ENCODE results near the gene BMPR1A. TPM values are rescaled to one million over a fixed set of nuclear protein-coding genes. Genes with fewer than 3 reads are reported as not detected.
A peak's percentile ranks its signal among the peaks of the same experiment; 100 is the strongest.

Gene BMPR1A
- total and polyA plus RNA-seq, 4 donors = 3.8 to 66.2 (median 19.7) TPM

- DNase-seq (no peak), ATAC-seq (ENCODE audit: insufficient read depth, low FRiP score) (no peak)
- no peak overlapping the region for H3K27ac ChIP-seq (ENCODE audit: low read depth in 1 of 2, low read length in 1 of 2)
- TF ChIP-seq CTCF (IDR thresholded peaks at IDR 0.05; ENCODE audit: control extremely low read depth, extremely low read depth) = no peak
- 87 to 92% methylated on average over 7 of the region's 7 CpGs for WGBS, 2 donors
- H3K4me1 ChIP-seq (ENCODE audit: control insufficient read depth in 5 of 5, insufficient read depth in 5 of 5, low read length in 5 of 5) = peaks cover 0 to 13% (median 4%) of the 10 kb centered on the region in 5 donors
- no peaks in the 10 kb centered on the region for H3K27me3 ChIP-seq (ENCODE audit: control insufficient read depth in 3 of 3, insufficient read depth in 3 of 3, low read length in 2 of 3)
- peaks cover 0 to 3% (median 0%) of the 10 kb centered on the region in 4 donors for H3K36me3 ChIP-seq (ENCODE audit: control insufficient read depth in 4 of 4, insufficient read depth in 4 of 4, low read length in 4 of 4)
- no peak overlapping the region for H3K4me3 ChIP-seq
- no peaks in the 10 kb centered on the region for H3K9me3 ChIP-seq (ENCODE audit: control insufficient read depth in 4 of 4, insufficient read depth in 3 of 4, low read length in 3 of 4)
- no peak overlapping the region for H3K9ac ChIP-seq (ENCODE audit: insufficient read depth in 1 of 2, low read length in 2 of 2)
Observed at GRCh38 chr10:86827639-86828038, 71.2 kb downstream of the BMPR1A start.

GRCh38 chr10:86828145-86828544 lies 71.7 kb downstream of the BMPR1A start:
- TF ChIP-seq CTCF (IDR thresholded peaks at IDR 0.05; ENCODE audit: control extremely low read depth, extremely low read depth) = no peak
- DNase-seq (no peak), ATAC-seq (ENCODE audit: insufficient read depth, low FRiP score) (no peak)
- 83 to 87% methylated on average over 5 of the region's 5 CpGs for WGBS, 2 donors
- Histone ChIP-seq H3K9ac (ENCODE audit: insufficient read depth in 1 of 2, low read length in 2 of 2) (no peak overlapping the region), H3K9me3 (ENCODE audit: control insufficient read depth in 4 of 4, insufficient read depth in 3 of 4, low read length in 3 of 4) (no peaks in the 10 kb centered on the region), H3K36me3 (ENCODE audit: control insufficient read depth in 4 of 4, insufficient read depth in 4 of 4, low read length in 4 of 4) (peaks cover 0 to 3% (median 0%) of the 10 kb centered on the region in 4 donors), H3K4me1 (ENCODE audit: control insufficient read depth in 5 of 5, insufficient read depth in 5 of 5, low read length in 5 of 5) (peaks cover 0 to 14% (median 4%) of the 10 kb centered on the region in 5 donors), H3K27ac (ENCODE audit: low read depth in 1 of 2, low read length in 1 of 2) (no peak overlapping the region), H3K4me3 (no peak overlapping the region), H3K27me3 (ENCODE audit: control insufficient read depth in 3 of 3, insufficient read depth in 3 of 3, low read length in 2 of 3) (no peaks in the 10 kb centered on the region)

- Histone ChIP-seq H3K36me3 (ENCODE audit: control insufficient read depth in 4 of 4, insufficient read depth in 4 of 4, low read length in 4 of 4) (peaks cover 0 to 3% (median 0%) of the 10 kb centered on the region in 4 donors), H3K27me3 (ENCODE audit: control insufficient read depth in 3 of 3, insufficient read depth in 3 of 3, low read length in 2 of 3) (no peaks in the 10 kb centered on the region), H3K9me3 (ENCODE audit: control insufficient read depth in 4 of 4, insufficient read depth in 3 of 4, low read length in 3 of 4) (no peaks in the 10 kb centered on the region), H3K4me3 (no peak overlapping the region), H3K27ac (ENCODE audit: low read depth in 1 of 2, low read length in 1 of 2) (no peak overlapping the region), H3K4me1 (ENCODE audit: control insufficient read depth in 5 of 5, insufficient read depth in 5 of 5, low read length in 5 of 5) (peaks cover 0 to 18% (median 5%) of the 10 kb centered on the region in 5 donors), H3K9ac (ENCODE audit: insufficient read depth in 1 of 2, low read length in 2 of 2) (no peak overlapping the region)
- 73 to 78% methylated on average over 2 of the region's 2 CpGs for whole genome bisulfite sequencing, 2 donors
- no peak for ATAC-seq (ENCODE audit: insufficient read depth, low FRiP score)
- TF ChIP-seq CTCF (IDR thresholded peaks at IDR 0.05; ENCODE audit: control extremely low read depth, extremely low read depth) = no peak
- no peak for DNase-seq
Observed at GRCh38 chr10:86829472-86829871, 73.1 kb downstream of the BMPR1A start.

- H3K4me1 ChIP-seq (ENCODE audit: control insufficient read depth in 5 of 5, insufficient read depth in 5 of 5, low read length in 5 of 5) = peaks cover 0 to 18% (median 5%) of the 10 kb centered on the region in 5 donors
- H3K4me3 ChIP-seq = no peak overlapping the region
- peaks cover 0 to 3% (median 0%) of the 10 kb centered on the region in 4 donors for H3K36me3 ChIP-seq (ENCODE audit: control insufficient read depth in 4 of 4, insufficient read depth in 4 of 4, low read length in 4 of 4)
- no peaks in the 10 kb centered on the region for H3K27me3 ChIP-seq (ENCODE audit: control insufficient read depth in 3 of 3, insufficient read depth in 3 of 3, low read length in 2 of 3)
- no peaks in the 10 kb centered on the region for H3K9me3 ChIP-seq (ENCODE audit: control insufficient read depth in 4 of 4, insufficient read depth in 3 of 4, low read length in 3 of 4)
- H3K27ac ChIP-seq (ENCODE audit: low read depth in 1 of 2, low read length in 1 of 2) = no peak overlapping the region
- 70 to 76% methylated on average over 4 of the region's 4 CpGs for WGBS, 2 donors
- TF ChIP-seq CTCF (IDR thresholded peaks at IDR 0.05; ENCODE audit: control extremely low read depth, extremely low read depth) = no peak
- ATAC-seq (ENCODE audit: insufficient read depth, low FRiP score) (no peak), DNase-seq (no peak)
- peak overlapping the region in 1 of 2 donors; percentile 38 for H3K9ac ChIP-seq (ENCODE audit: insufficient read depth in 1 of 2, low read length in 2 of 2)
Observed at GRCh38 chr10:86830043-86830591, 73.7 kb downstream of the BMPR1A start.
